Keratinocyte (primary cell): ENCODE measurements around the gene LSM14A.

ENCODE experiments used
- CTCF ChIP-seq, 3 experiments: IDR thresholded peaks in 1 of 3; conservative IDR thresholded peaks in 1 of 3; optimal IDR thresholded peaks in 1 of 3; 2 replicates in 2 of 3; 3 replicates in 1 of 3; pipeline versions ENCODE3 to v1.5.1; 2011; ENCODE audit warnings: low read length in 3 of 3, mild to moderate bottlenecking in 3 of 3, moderate library complexity in 2 of 3, control low read depth in 1 of 3, inconsistent platforms in 1 of 3; ENCODE audit not compliant: insufficient read depth in 2 of 3; ENCODE audit errors: extremely low read depth in 1 of 3
- EZH2 ChIP-seq: IDR thresholded peaks from one replicate; pipeline ENCODE4 v1.6.1; 2012; ENCODE audit warnings: inconsistent platforms, mild to moderate bottlenecking, low read length, moderate library complexity

DNA sequence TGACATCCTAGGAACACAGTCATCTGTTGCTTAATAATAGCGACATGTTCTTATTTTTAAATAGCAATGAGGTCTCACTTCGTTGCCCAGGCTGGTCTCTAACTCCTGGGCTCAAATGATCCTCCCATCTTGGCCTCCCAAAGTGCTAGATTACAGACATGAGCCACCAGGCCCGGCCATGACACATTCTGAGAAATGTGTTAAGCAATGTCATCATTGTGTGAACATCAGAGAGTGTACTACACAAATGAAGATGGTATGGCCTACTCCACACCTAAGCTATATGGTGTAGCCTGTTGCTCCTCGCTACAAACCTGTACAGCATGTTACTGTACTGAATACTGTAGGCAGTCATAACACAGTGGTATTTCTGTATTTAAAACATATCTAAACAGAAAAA lies 57.4 kb downstream of the LSM14A start:
- TF ChIP-seq CTCF (optimal IDR thresholded peaks at IDR 0.05 in 1 of 3, IDR thresholded peaks at IDR 0.05 in 1 of 3, conservative IDR thresholded peaks at IDR 0.05 in 1 of 3; ENCODE audit: extremely low read depth in 1 of 3, insufficient read depth in 2 of 3, low read length in 3 of 3): no peak
- TF ChIP-seq EZH2: no peak
